NCI-H128 (cell line): ENCODE data around the gene SERPINI2.

ENCODE experiments used
- DNase-seq: peaks from one replicate; lab custom pipeline; 2025; ENCODE audit not compliant: unreplicated experiment; lab: John Stamatoyannopoulos, UW

Gene SERPINI2, protein sequence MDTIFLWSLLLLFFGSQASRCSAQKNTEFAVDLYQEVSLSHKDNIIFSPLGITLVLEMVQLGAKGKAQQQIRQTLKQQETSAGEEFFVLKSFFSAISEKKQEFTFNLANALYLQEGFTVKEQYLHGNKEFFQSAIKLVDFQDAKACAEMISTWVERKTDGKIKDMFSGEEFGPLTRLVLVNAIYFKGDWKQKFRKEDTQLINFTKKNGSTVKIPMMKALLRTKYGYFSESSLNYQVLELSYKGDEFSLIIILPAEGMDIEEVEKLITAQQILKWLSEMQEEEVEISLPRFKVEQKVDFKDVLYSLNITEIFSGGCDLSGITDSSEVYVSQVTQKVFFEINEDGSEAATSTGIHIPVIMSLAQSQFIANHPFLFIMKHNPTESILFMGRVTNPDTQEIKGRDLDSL

DNA sequence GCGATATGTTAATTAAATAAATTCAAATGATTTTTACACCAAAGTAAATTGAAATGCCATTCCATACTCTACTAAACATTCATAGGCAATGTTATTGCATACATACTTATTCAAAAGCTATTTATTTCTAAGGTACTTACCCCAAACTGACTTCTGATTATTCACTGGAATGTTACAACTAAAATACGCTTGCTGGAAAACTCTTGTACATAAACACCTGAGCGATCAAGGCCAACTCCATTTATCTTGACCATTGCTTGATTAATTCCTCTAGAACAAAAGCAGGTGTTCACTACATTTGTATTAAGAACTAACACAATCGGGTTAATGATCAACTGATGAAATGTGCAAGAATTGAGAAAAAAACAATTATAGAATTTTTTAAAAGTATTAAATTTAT, at the start of gene SERPINI2:
Gene SERPINI2 (minus strand): TSS at position 180 of the 400 bp plus-strand sequence. CDS start 2,208 bp downstream, outside the sequence.
- no peak for DNase-seq

DNA sequence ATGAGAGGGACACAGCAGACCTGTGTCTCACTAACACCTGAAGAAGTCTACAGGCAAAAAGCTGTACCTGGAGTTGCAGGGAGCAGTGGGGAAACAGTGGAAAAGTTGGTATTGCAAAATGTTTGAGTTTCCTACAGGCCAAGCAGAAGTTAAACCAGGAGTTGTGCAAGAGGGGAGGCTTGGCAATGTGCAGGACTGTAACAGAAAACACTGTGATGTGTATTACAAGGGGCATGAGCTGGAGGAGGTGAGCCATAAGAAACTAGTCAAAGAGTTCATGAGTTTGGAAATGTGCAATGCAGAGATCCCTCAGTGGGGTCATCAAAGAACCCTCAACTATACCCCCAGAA, 47.1 kb upstream of the SERPINI2 start:
- DNase-seq: no peak

DNA sequence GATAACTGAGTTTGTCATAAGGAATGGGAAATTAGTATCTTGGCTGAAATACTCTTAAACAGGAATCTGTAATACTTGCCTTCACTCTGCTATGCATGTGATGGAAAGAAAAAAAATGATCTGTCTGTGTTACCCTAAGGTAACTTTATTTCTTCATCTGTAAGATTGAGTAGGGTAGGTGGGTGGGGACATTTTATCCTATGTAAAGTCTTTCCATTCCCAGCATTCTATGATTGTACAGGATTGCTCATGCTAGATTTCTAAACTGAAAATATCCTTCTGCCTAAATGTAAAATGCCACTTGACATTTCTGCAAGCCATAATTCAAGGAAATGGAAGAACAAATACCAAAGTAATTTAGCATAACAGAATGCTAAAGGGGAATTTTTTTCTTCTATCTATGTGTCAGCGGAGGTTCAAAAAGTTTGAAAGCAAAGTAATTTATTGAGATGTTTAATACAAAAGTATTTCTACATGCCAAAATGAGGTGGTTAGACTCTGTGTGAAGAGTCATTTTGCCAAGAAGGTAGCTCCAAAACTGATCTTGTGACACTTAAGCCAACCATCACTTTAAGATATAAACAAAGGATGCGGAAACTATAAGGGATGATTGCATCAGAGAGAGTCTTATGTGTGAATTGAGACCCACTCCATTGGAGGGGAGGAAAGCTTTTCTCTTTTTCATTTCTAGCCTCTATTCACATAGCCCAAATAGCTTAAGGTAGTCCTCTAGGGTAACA, 46.6 kb upstream of the SERPINI2 start:
- DNase-seq: no peak

DNA sequence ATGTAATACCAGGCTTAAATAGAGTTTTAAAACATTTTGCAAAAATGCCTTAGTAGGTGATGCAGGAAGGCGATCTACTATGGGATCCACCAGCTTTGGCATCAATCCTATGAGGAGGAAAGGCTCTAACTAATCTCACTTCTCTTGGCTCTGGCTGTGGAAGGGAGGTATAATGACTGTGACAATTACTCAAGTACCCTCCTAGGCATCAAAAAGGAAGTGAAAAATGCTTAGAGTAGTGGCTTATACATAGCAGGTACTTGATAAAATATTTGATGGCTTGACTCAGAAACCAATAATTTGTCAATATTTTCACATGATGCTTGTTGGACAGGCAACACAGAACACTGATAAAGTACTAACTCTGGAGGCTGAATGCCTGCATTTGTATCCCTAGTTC, 34.1 kb upstream of the SERPINI2 start:
- DNase-seq: no peak

DNA sequence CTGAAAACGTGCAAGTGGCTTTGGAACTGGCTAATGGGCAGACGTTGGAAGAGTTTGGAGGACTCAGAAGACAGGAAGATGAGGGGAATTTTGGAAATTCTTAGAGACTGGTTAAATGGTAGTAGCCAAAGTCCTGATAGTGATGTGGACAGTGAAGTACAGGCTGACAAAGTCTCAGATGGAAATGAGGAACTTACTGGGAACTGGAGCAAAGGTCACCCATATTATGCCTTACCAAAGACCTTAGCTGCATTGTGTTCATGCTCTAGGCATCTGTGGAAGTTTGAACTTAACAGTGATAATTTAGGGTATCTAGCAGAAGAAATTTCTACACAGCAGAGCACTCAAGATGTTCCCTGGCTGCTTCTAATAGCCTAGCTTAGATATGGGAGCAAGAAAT, 28.6 kb upstream of the SERPINI2 start:
- no peak for DNase-seq

DNA sequence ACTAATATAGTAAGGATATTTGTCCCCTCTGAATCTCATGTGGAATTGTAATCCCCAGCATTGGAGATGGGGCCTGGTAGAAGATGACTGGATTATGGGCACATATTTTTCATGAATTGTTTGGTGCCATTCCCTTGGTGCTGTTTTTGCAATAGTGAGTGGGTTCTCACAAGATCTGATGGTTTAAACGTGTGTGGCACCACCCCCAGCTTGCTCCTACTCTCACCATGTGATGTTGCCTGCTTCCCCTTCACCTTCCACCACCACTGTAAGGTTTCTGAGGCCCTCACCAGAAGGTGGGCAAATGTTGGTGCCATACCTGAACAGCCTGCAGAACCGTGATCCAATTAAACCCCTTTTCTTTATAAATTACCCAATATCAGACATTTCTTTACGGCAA, 28.1 kb upstream of the SERPINI2 start:
- no peak for DNase-seq

DNA sequence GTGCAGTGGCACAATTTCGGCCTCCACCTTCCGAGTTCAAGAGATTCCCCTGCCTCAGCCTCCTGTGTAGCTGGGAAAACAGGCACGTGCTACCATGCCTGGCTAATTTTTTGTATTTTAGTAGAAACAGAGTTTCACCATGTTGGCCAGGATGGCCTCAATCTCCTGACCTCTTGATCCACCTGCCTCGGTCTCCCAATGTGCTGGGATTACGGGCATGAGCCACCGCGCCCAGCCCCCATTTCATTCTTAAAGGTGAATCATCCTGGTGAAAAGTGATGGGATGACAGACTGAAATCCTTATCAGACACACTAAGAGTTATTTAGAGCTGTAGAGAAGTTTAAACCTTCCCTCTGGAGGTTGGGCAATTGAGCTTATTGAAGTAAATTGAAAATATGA, 24.1 kb upstream of the SERPINI2 start:
- no peak for DNase-seq

DNA sequence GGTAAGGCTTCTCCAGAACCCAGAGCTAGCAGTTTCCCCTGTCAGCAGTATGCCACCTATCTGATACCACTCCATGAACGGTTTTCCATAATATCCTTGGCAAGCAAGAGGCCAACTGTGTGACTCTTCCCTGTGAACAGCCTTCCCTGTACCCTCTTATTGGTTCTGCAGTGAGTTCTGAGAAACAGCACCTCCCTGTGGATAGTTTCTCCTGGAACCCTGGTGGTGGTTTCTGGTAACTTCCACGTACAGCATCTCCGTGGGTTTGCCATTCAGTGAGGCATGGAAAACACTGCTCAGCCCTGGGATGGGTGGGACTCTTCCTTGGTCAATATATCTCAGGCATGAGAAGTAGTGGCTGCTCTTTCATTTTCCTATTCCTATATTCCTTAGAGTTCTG, 19.4 kb upstream of the SERPINI2 start:
- DNase-seq: no peak

DNA sequence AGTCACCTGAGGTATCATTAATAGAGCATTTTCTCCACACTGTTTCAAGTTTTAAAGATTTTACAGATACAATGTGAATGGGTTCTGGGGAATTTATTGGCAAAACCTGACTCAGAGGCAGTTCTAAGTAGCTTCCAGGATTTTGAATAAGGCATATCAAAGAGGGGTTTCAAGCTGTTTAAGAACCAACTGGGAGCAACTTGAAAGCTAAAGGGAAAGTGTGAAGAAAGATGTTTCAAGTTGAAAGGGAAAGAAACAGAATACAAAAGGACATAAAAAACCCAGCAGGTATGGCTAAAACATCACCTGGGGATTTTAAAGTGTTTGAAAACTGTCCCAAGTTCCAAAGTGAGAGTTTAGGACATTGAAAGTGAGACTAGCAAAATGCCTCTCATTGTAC, 17.8 kb upstream of the SERPINI2 start:
- no peak for DNase-seq

DNA sequence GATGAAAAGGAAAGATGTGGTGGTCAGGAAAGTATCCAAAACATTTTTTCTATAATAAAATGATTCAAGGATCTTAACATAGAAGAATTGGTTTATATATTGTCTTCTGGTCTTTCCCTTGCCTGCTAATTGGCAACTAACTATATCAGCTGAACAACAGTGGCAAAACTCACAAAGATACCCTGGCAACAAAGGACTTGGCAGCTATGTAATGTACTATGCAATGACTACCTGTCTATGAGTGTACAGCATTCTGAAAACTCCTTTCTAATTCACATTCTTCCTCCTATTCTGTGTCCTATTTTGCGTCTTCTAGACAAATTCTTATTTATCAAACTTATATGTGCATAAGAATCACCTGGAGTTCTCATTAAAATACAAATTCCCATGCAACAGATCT, 15.7 kb upstream of the SERPINI2 start:
- no peak for DNase-seq

DNA sequence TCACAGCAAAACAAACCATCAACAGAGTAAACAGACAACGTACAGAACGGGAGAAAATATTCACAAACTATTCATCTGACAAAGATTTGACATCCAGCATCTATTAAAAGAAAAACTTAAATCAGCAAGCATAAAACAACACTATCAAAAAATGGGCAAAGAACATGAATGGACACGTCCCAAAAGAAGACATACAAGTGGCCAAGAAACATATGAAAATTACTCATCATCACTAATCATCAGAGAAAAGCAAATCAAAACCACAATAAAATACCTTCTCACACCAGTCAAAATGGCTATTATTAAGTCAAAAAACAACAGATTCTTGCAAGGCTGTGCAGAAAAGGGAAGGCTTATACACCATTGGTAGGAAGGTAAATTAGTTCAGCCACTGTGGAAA, 13.7 kb upstream of the SERPINI2 start:
- DNase-seq: no peak

DNA sequence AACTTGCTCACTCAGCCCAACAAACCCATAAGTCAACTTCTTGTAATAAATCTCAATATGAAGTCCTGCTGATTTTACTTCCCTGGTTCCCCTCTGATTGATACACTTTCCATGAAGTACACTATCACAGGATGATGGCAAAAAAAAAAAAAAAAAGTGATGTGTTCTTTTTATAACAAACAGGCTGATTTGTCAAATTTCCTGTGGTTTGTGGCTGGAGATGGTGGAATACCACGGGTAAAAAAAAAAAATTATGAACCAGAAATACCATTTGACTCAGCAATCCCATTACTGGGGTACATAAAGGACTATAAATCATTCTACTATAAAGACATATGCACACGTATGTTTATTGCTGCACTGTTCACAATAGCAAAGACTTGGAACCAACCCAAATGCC, 10.7 kb upstream of the SERPINI2 start:
- no peak for DNase-seq

DNA sequence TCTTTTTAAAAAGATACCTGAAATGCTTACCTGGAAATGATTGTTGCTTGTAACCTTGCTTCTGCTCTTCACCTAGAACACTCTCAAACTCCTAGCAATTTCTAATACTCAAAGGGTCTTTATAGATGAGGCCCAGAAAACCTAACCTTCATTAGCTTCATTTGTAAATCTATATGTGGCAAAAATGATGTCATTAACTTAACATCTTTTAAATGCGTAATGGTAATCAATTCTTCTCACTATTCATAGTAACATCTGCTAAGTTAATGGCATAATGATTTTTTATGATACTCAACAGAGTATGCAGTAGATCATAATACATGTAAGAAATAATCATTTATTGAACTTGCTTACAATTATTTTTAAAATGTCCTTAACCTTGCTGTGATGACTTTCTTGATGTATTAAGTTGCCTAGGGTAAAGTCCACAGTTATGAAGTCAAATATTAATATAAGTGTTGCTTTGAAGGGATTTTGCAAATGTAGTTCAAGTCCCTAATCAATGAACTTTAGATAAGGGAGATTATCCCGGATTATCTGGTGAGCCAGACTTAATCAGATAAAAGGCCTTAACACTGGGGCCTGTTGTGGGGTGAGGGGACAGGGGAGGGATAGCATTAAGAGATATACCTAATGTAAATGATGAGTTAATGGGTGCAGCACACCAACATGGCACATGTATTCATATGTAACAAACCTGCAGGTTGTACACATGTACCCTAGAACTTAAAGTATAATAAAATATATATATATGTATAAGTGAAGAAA, 10.1 kb upstream of the SERPINI2 start:
- DNase-seq: no peak

DNA sequence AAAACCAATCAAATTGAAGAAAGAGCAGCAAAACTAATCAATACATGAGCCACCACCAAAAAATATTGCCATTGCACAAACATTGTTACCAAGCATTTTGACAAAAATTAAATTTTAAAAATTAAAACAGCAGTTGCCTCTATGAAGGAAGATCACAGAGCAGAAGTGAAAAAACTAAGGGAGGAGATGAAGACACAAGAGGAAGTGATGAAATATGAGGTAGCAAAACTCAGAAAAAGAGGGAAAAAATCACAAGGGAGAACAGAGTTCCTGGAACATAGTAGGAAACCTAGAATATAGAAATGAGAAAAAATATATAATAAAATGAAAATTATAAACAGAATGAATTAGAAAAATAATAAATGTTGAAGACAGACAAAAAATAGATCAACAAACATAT, 7.3 kb upstream of the SERPINI2 start:
- DNase-seq: no peak

DNA sequence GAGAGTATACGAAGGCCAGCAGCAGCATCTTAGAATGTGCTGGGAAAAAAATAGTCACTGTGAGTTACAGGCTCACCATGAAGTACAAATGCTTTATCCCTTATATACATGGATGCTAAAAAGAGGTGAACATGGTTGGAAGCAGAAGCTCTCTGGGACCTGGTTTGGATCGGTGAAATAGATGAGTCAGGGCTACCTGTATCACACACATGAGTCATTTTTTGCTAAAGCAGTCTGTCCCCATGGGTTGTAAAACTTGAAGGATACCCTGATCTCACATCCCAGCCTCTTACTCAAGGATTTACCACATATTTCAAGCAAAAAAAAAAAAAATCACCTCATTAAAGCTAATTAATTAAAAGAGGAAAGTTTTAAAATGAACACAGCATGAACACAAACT, 6.9 kb upstream of the SERPINI2 start:
- no peak for DNase-seq

DNA sequence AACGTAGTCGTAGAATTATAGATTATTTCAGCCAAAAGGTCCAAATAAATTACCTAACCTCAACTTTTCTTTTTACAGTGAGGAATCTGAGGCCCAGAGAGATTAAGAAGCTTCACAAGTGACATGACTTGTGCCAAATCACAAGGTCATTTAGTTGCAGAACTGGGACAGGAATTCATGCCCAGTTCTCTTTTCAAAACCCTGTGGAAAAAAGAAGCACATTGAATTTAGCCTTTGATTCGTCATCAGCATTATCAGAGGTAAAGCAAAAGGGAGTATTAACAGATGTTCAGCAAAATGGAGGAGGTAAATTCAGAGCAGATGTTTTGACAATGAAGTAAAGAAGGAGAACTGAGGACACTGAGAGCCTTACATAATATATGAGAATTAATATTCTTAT, 4.5 kb downstream of the SERPINI2 start:
- no peak for DNase-seq

DNA sequence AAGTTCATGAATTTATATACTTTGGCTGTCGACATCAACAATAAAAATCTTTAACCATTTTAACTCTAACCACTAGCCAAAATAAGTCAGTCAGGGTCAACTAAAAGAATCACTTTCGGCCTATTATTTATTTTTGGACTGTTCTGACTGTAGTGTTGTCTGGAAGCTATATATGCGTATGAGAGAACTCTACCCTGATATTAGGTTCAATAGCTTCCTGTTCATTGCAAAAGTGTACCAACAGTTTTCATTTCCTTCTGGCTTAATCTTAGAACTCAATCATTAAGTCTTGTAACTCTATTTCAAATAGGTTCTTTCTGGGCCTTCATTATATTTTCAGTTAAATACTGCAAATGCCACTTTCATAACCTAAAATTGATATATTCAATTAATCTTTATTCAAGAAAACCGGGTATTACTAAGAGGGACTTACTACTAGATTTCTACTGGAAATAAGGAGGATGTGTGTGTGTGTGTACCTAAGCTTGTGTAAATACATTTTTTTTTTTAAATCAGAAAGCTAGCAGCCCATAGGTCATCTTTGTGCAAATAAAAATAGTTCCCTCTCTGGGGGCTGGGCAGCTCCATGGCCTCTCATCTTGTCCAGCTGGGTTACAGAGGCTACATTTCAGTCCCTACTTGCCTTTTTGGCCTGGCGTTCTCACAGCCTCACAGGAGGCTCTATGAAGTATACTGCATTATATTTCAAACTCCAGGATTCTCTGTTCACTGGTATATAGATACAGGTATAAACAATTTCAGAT, 5.8 kb downstream of the SERPINI2 start:
- DNase-seq: no peak

DNA sequence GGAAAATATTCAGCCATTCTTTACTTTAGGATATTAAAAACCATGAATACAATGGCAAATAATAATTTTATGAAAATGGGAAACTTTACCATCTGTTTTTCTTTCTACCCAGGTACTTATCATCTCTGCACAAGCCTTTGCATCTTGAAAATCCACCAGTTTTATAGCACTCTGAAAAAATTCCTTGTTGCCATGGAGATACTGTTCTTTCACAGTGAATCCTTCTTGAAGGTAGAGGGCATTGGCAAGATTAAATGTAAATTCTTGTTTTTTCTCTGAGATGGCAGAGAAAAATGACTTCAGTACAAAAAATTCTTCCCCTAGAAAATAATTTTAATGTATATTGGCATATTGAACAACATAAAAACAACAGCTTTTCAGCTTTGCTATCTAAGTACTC, 6.9 kb downstream of the SERPINI2 start:
- no peak for DNase-seq

DNA sequence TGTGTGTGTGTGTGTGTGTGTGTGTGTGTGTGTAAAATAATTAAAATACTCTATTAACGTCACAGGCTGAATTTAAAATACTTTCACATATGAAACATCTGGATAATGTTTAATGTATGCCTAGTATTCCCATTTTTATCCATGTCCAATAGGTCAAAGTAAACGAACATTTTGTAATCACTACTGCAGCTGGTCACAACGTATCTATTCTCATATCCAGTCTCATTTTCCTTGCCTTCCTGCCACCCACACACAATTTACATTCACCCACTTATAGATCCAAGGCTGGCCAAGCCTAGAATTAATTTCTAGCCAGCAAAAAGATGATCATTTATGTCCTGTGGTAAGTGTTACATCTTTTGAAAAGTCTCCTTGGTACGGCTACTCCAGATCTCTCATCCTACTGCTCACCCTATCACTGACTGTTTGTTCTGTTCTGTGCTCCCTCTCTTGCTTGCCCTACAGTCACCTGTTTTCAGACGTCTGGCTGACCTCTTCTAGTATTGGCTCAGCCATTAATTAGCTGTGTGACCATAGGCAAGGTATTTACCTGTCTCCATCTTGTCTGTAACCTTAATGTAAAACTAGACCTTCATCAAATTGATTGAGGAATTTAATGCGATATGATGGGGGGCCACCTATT, 17.6 kb downstream of the SERPINI2 start:
- no peak for DNase-seq

DNA sequence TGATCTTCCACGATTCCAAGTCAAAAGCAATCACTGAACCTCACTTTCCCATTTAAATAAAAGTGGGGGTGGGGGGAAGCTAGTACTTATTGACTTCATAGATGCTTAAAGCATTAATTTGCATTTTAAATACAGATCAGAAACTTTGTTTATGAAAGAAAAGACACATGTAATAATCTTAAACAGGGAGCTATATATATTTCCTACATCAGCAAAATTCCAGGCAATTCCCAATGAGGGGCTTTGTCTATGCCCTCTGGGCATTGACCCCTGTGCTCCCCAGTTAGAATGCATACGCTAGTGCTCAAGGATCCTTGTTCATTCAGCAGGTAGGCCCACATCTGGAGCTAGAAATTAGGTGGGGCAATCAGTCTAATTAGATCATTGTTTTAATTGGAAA, 20.0 kb downstream of the SERPINI2 start:
- no peak for DNase-seq

DNA sequence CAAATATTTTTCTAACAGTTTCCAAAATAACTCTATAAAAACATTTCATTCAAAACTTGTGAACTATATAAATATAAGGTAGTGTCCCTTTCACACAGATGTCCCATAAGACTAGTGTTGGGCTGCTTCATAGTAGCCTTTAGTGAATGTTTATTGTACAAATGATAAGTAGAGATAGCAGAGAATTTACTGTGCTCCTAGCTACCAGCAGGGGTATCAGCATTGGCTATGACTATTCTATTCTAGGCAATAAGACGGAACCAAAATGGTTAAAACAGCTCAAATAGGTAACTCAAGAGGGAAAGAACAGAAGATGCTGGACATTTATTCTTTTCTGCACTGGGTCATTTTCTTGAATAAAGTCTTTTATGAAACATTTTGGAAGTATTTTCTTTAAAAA, 22.6 kb downstream of the SERPINI2 start:
- DNase-seq: no peak
